Measurements from ENCODE around the gene ZNF385A. TPM values are rescaled to one million over a fixed set of nuclear protein-coding genes. Genes with fewer than 3 reads are reported as not detected.

ZNF385A gene
- total and polyA plus RNA-seq, 2 of the 13 experiments (the other 11 are each of a cell fraction or from before 2014, with no cell fraction given) = 0.44 to 0.67 TPM

DNA sequence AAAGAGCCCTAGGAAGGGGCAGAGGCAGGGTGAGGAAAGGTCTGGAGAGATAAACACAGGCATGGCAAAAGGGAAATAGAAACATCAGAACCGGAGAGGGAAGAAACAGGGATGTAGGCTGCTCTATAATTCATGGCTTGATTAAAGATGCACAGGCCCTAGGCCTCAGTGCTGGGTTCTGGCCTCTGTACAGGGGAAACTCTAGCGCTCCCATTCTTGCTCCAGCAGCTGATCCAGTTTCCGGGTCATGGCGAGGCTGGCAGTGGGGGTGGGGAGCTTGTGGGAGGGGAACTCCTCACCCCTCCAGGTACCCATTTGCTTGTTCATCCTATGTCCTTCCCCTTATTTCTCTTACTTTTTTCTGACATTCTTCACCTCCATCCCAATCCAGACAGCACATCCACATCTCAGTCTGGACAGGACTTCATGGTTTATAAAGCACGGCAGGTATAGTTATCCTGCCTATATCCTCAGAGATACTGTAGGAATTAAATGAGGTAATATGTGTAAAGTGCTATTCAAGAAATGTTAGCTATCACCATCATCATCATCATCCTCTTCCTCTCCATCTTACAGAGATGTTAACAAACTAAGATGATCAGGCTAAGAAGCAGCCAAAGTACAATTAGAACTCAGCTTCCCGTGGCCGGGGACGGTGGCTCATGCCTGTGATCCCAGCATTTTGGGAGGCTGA lies 12.3 kb downstream of the ZNF385A start:
- Histone ChIP-seq H4K20me1 (ENCODE audit: insufficient read depth, low read length) (no peaks in the 10 kb centered on the region), H2AFZ (ENCODE audit: low read length) (no peak overlapping the region), H3K27me3 (ENCODE audit: control insufficient read depth in 1 of 2, insufficient read depth in 2 of 2, low read length in 2 of 2) (peaks cover 0 to 12% of the 10 kb centered on the region in 2 experiments; a peak in 2 of 5 replicates), H3K27ac (ENCODE audit: extremely low read length, insufficient read depth, low read length) (no peak overlapping the region), H3K4me3 (replicated peaks in 1 of 3; ENCODE audit: insufficient read depth in 1 of 3, low read depth in 2 of 3, low read length in 3 of 3) (no peak overlapping the region), H3K9me3 (ENCODE audit: low read length) (no peaks in the 10 kb centered on the region), H3K9ac (ENCODE audit: insufficient read depth, low read depth, low read length) (no peak overlapping the region), H3K79me2 (ENCODE audit: insufficient read depth, low read length) (no peaks in the 10 kb centered on the region), H3K36me3 (replicated peaks in 1 of 2; ENCODE audit: control insufficient read depth in 1 of 2, insufficient read depth in 2 of 2, low read length in 2 of 2) (no peaks in the 10 kb centered on the region), H3K4me2 (ENCODE audit: low read depth, low read length) (no peak overlapping the region), H3K4me1 (ENCODE audit: insufficient read depth, low read length) (peaks cover 21% of the 10 kb centered on the region)
- DNase-seq (ENCODE audit: low spot score) (no peak), FAIRE-seq (no peak), ATAC-seq (no peak)
- TF ChIP-seq JARID2 (CRISPR knock-in tag; IDR thresholded peaks at IDR 0.05; ENCODE audit: insufficient replicate concordance) = no peak
- no peak for TF ChIP-seq EZH2 (conservative IDR thresholded peaks at IDR 0.05; ENCODE audit: low read depth, low read length)
- TF ChIP-seq MZF1 (CRISPR knock-in tag; IDR thresholded peaks at IDR 0.05; ENCODE audit: borderline replicate concordance) = no peak
- no peak for TF ChIP-seq ONECUT2 (CRISPR knock-in tag; IDR thresholded peaks at IDR 0.05)
- no peak for TF ChIP-seq NFYB (CRISPR knock-in tag; IDR thresholded peaks at IDR 0.05)
- TF ChIP-seq, protein P1, sequence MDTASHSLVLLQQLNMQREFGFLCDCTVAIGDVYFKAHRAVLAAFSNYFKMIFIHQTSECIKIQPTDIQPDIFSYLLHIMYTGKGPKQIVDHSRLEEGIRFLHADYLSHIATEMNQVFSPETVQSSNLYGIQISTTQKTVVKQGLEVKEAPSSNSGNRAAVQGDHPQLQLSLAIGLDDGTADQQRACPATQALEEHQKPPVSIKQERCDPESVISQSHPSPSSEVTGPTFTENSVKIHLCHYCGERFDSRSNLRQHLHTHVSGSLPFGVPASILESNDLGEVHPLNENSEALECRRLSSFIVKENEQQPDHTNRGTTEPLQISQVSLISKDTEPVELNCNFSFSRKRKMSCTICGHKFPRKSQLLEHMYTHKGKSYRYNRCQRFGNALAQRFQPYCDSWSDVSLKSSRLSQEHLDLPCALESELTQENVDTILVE (CRISPR knock-in tag; IDR thresholded peaks at IDR 0.05) = no peak
- TF ChIP-seq, protein P2, sequence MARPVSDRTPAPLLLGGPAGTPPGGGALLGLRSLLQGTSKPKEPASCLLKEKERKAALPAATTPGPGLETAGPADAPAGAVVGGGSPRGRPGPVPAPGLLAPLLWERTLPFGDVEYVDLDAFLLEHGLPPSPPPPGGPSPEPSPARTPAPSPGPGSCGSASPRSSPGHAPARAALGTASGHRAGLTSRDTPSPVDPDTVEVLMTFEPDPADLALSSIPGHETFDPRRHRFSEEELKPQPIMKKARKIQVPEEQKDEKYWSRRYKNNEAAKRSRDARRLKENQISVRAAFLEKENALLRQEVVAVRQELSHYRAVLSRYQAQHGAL (CRISPR knock-in tag; IDR thresholded peaks at IDR 0.05; ENCODE audit: not compliant biosample characterization) = no peak
- no peak for TF ChIP-seq HDAC6 (IDR thresholded peaks at IDR 0.05; ENCODE audit: low read depth, low read length)
- TF ChIP-seq, protein P3, sequence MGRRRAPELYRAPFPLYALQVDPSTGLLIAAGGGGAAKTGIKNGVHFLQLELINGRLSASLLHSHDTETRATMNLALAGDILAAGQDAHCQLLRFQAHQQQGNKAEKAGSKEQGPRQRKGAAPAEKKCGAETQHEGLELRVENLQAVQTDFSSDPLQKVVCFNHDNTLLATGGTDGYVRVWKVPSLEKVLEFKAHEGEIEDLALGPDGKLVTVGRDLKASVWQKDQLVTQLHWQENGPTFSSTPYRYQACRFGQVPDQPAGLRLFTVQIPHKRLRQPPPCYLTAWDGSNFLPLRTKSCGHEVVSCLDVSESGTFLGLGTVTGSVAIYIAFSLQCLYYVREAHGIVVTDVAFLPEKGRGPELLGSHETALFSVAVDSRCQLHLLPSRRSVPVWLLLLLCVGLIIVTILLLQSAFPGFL (CRISPR knock-in tag; IDR thresholded peaks at IDR 0.05) = no peak
- no peak for TF ChIP-seq ZSCAN25 (CRISPR knock-in tag; IDR thresholded peaks at IDR 0.05)
- TF ChIP-seq, protein P4, sequence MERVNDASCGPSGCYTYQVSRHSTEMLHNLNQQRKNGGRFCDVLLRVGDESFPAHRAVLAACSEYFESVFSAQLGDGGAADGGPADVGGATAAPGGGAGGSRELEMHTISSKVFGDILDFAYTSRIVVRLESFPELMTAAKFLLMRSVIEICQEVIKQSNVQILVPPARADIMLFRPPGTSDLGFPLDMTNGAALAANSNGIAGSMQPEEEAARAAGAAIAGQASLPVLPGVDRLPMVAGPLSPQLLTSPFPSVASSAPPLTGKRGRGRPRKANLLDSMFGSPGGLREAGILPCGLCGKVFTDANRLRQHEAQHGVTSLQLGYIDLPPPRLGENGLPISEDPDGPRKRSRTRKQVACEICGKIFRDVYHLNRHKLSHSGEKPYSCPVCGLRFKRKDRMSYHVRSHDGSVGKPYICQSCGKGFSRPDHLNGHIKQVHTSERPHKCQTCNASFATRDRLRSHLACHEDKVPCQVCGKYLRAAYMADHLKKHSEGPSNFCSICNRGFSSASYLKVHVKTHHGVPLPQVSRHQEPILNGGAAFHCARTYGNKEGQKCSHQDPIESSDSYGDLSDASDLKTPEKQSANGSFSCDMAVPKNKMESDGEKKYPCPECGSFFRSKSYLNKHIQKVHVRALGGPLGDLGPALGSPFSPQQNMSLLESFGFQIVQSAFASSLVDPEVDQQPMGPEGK (CRISPR knock-in tag; IDR thresholded peaks at IDR 0.05) = no peak
- TF ChIP-seq RFX3 (CRISPR knock-in tag; IDR thresholded peaks at IDR 0.05) = no peak
- TF ChIP-seq GABPA (IDR thresholded peaks at IDR 0.05; ENCODE audit: low read depth, low read length) = no peak
- TF ChIP-seq GABPA (CRISPR knock-in tag; IDR thresholded peaks at IDR 0.05; ENCODE audit: low read depth) = no peak
- TF ChIP-seq ATF7 (IDR thresholded peaks at IDR 0.05) = no peak
- no peak for TF ChIP-seq ATF7 (CRISPR knock-in tag; IDR thresholded peaks at IDR 0.05)
- no peak for TF ChIP-seq PHB2 (IDR thresholded peaks at IDR 0.05; ENCODE audit: partially characterized antibody)
- WGBS (ENCODE audit: low lambda C conversion rate) = 61% methylated on average over 7 of the region's 8 CpGs
- no TSS peak for BruUV-seq (replicated peaks)
- CTCF ChIA-PET (ENCODE audit: low intra/inter-chr PET ratio, low total read pairs) = no interaction called here
- in situ Hi-C loops (cut with HindIII; ENCODE audit: extremely low pct_ligation_motif_present, low pct_unique_long_range_greater_than_20kb) (loop anchor here (10.0 kb wide), 1 partner anchor 377 kb away; no protein-coding TSS in a partner anchor), intact Hi-C loops (cut with micrococcal nuclease; ENCODE audit: unreplicated experiment) (no loop called here)
- POLR2A ChIA-PET = no interaction called here

All from HepG2 (cell line).